SK-N-SH (cell line): Measurements from ENCODE around the gene CAMK1. TPM values are rescaled to one million over a fixed set of nuclear protein-coding genes. Genes with fewer than 3 reads are reported as not detected.

Experiments
- CTCF ChIA-PET: fragments of 300-600, 350-600 bp; formaldehyde crosslinking; extraction: SDS; loops from one replicate; lab custom pipeline; 2021; lab: Yijun Ruan, JAX
- POLR2A ChIA-PET: fragments of 350-600 bp; sonication (Branson Sonifier 250); formaldehyde crosslinking; extraction: SDS; loops from one replicate; lab custom pipeline; 2020; ENCODE audit warnings: antibody characterized with exemption, inconsistent platforms; lab: Yijun Ruan, JAX
- DNase-seq: peaks from one replicate; pipeline ENCODE4 v3.0.0; 2012
- H2AFZ ChIP-seq: fragments of 200-600 bp; sonication (generic); 2 replicates; pipeline ENCODE4 v1.8.1; 2016; ENCODE audit warnings: antibody characterized with exemption, mild to moderate bottlenecking, low read depth
- H3F3A ChIP-seq: fragments of 200-600 bp; sonication (generic); replicated peaks from 2 replicates; pipeline ENCODE3; 2016; ENCODE audit warnings: antibody characterized with exemption, mild to moderate bottlenecking; ENCODE audit not compliant: insufficient read depth
- H3K27ac ChIP-seq, 2 experiments: fragments of 200-500 bp in 1 of 2; fragments of 200-600 bp in 1 of 2; sonication (Bioruptor generic) in 1 of 2; sonication (generic), shearing (Covaris generic) in 1 of 2; 2 replicates each; pipeline versions ENCODE4 v1.5.1 to v1.6.1; 2014 to 2016; ENCODE audit warnings: low read depth in 2 of 2, inconsistent platforms in 1 of 2, low read length in 1 of 2, mild to moderate bottlenecking in 1 of 2, mixed read lengths in 1 of 2
- H3K27me3 ChIP-seq: fragments of 200-600 bp; sonication (generic), shearing (Covaris generic); 2 replicates; pipeline ENCODE4 v1.6.1; 2016; ENCODE audit warnings: mixed run types; ENCODE audit not compliant: insufficient read depth
- H3K36me3 ChIP-seq, 2 experiments: fragments of 200-500 bp in 1 of 2; fragments of 200-600 bp in 1 of 2; sonication (Bioruptor generic) in 1 of 2; sonication (generic) in 1 of 2; replicated peaks in 1 of 2; 2 replicates each; pipeline versions ENCODE3 to v1.5.1; 2014 to 2016; ENCODE audit warnings: low read length in 1 of 2, mild to moderate bottlenecking in 1 of 2; ENCODE audit not compliant: insufficient read depth in 2 of 2, control insufficient read depth in 1 of 2
- H3K4me1 ChIP-seq, 2 experiments: fragments of 200-500 bp in 1 of 2; fragments of 200-600 bp in 1 of 2; sonication (Bioruptor generic) in 1 of 2; sonication (generic), shearing (Covaris generic) in 1 of 2; 2 replicates each; pipeline versions ENCODE4 v1.5.1 to v1.6.1; 2014 to 2016; ENCODE audit warnings: low read depth in 1 of 2, low read length in 1 of 2, mixed run types in 1 of 2; ENCODE audit not compliant: insufficient read depth in 2 of 2, control insufficient read depth in 1 of 2
- H3K4me2 ChIP-seq: fragments of 200-600 bp; sonication (generic), shearing (Covaris generic); 2 replicates; pipeline ENCODE4 v1.6.1; 2017; ENCODE audit warnings: mixed run types
- H3K4me3 ChIP-seq, 2 experiments: fragments of 200-500 bp in 1 of 2; fragments of 200-600 bp in 1 of 2; sonication (Bioruptor generic) in 1 of 2; sonication (generic), shearing (Covaris generic) in 1 of 2; 2 replicates each; pipeline versions ENCODE4 v1.5.1 to v1.8.1; 2014 to 2016; ENCODE audit warnings: low read depth in 2 of 2, inconsistent platforms in 1 of 2, low read length in 1 of 2, mild to moderate bottlenecking in 1 of 2, mixed read lengths in 1 of 2, moderate library complexity in 1 of 2
- H3K79me2 ChIP-seq: fragments of 200-600 bp; sonication (generic); 2 replicates; pipeline ENCODE4 v1.8.1; 2017; ENCODE audit warnings: mild to moderate bottlenecking; ENCODE audit not compliant: insufficient read depth
- H3K9ac ChIP-seq: fragments of 200-600 bp; sonication (generic); 2 replicates; pipeline ENCODE4 v1.6.1; 2017; ENCODE audit warnings: mixed run types
- H3K9me2 ChIP-seq: fragments of 200-600 bp; sonication (generic); 2 replicates; pipeline ENCODE4 v1.6.1; 2017; ENCODE audit warnings: mixed run types
- H3K9me3 ChIP-seq: fragments of 200-600 bp; sonication (generic); 2 replicates; pipeline ENCODE4 v1.6.1; 2017; ENCODE audit warnings: mixed run types, mild to moderate bottlenecking, moderate library complexity
- H4K20me1 ChIP-seq: fragments of 200-600 bp; sonication (generic); 2 replicates; pipeline ENCODE4 v1.6.1; 2017; ENCODE audit warnings: mild to moderate bottlenecking, mixed run types; ENCODE audit not compliant: insufficient read depth
- ELF1 ChIP-seq: IDR thresholded peaks from 2 replicates; pipeline ENCODE4 v1.4.0; 2012
- EP300 ChIP-seq, 2 experiments: IDR thresholded peaks; 2 replicates each; pipeline versions ENCODE4 v1.4.0 to v1.6.1; 2012; ENCODE audit warnings: borderline replicate concordance in 1 of 2, low read depth in 1 of 2, low read length in 1 of 2
- EZH2phosphoT487 ChIP-seq: fragments of 200-600 bp; sonication (generic); IDR thresholded peaks from 2 replicates; pipeline ENCODE4 v1.6.1; 2017; ENCODE audit warnings: low read depth, mixed run types, mild to moderate bottlenecking, antibody characterized with exemption, moderate library complexity, borderline replicate concordance
- FOSL2 ChIP-seq: IDR thresholded peaks from 2 replicates; pipeline ENCODE4 v1.4.0; 2012; ENCODE audit warnings: low read depth, mild to moderate bottlenecking, moderate library complexity, borderline replicate concordance
- FOXM1 ChIP-seq: IDR thresholded peaks from 2 replicates; pipeline ENCODE4 v1.4.0; 2012; ENCODE audit warnings: low read depth, mild to moderate bottlenecking
- GATA2 ChIP-seq: sonication (generic); formaldehyde crosslinking; IDR thresholded peaks from 2 replicates; pipeline ENCODE4 v1.5.0; 2020; ENCODE audit warnings: mild to moderate bottlenecking, missing genetic modification reagents
- JUND ChIP-seq: IDR thresholded peaks from 2 replicates; pipeline ENCODE4 v1.4.0; 2012
- NFIC ChIP-seq: IDR thresholded peaks from 2 replicates; pipeline ENCODE4 v1.4.0; 2012; ENCODE audit warnings: borderline replicate concordance
- NRF1 ChIP-seq: IDR thresholded peaks from 2 replicates; pipeline ENCODE4 v1.6.1; 2012; ENCODE audit warnings: low read depth, mild to moderate bottlenecking, low read length
- RCOR1 ChIP-seq: fragments of 150-350 bp; IDR thresholded peaks from 2 replicates; pipeline ENCODE4 v1.6.1; 2017; ENCODE audit warnings: antibody characterized with exemption, low read length
- SMC3 ChIP-seq: IDR thresholded peaks from 2 replicates; pipeline ENCODE4 v1.6.1; 2012; ENCODE audit warnings: low read depth, low read length, improper control_type of control experiment
- USF1 ChIP-seq: IDR thresholded peaks from 2 replicates; pipeline ENCODE4 v1.4.0; 2012; ENCODE audit warnings: low read depth, borderline replicate concordance
- WGBS: methylation state at CpG from one replicate; pipeline ENCODE4 v1.1.6; 2017; ENCODE audit warnings: low lambda C conversion rate; 5-methylcytosine and 5-hydroxymethylcytosine counted together
- polyA plus RNA-seq, 3 experiments: library from polyadenylated mRNA; depleted of rRNA; stranded (reverse); fragments of >200 nt; gene quantifications; 2 replicates each; pipeline ENCODE4 v1.2.3, GENCODE V29; 2012
- TF ChIP-seq, protein P1 (sequence below): IDR thresholded peaks from 2 replicates; pipeline ENCODE4 v1.4.0; 2012; ENCODE audit warnings: low read depth, borderline replicate concordance
- TF ChIP-seq, protein P2 (sequence below): IDR thresholded peaks from 2 replicates; pipeline ENCODE4; 2012
- TF ChIP-seq, protein P3 (sequence below): fragments of 150-350 bp; IDR thresholded peaks from 2 replicates; pipeline ENCODE4 v1.6.1; 2016; ENCODE audit warnings: mild to moderate bottlenecking, low read depth, low read length

Gene CAMK1
- polyA plus RNA-seq, 1 of the 3 experiments (the other 2 are of a cell fraction): 47.1 TPM

- CTCF ChIA-PET: interaction anchor here (1.0 to 1.1 kb wide), 2 partner anchors 9 to 10 kb away, joined by 3 read pairs; no protein-coding TSS in a partner anchor
- H3K9me2 ChIP-seq: no peaks in the 10 kb centered on the region
These were observed 21.4 kb upstream of the CAMK1 start for GRCh38 chr3:9791127-9791526.

More at GRCh38 chr3:9791127-9791526, 21.4 kb upstream of the CAMK1 start:
- TF ChIP-seq GATA2 (no peak), EZH2phosphoT487 (no peak), FOXM1 (no peak), RCOR1 (no peak), ELF1 (no peak), SMC3 (no peak), USF1 (no peak), NRF1 (no peak), JUND (no peak), FOSL2 (no peak), NFIC (no peak), EP300 (IDR thresholded peaks at IDR 0.05; ENCODE audit: borderline replicate concordance in 1 of 2, low read depth in 1 of 2, low read length in 1 of 2) (no peak)
- TF ChIP-seq, protein P1, sequence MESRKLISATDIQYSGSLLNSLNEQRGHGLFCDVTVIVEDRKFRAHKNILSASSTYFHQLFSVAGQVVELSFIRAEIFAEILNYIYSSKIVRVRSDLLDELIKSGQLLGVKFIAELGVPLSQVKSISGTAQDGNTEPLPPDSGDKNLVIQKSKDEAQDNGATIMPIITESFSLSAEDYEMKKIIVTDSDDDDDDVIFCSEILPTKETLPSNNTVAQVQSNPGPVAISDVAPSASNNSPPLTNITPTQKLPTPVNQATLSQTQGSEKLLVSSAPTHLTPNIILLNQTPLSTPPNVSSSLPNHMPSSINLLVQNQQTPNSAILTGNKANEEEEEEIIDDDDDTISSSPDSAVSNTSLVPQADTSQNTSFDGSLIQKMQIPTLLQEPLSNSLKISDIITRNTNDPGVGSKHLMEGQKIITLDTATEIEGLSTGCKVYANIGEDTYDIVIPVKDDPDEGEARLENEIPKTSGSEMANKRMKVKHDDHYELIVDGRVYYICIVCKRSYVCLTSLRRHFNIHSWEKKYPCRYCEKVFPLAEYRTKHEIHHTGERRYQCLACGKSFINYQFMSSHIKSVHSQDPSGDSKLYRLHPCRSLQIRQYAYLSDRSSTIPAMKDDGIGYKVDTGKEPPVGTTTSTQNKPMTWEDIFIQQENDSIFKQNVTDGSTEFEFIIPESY: no peak
- TF ChIP-seq, protein P2, sequence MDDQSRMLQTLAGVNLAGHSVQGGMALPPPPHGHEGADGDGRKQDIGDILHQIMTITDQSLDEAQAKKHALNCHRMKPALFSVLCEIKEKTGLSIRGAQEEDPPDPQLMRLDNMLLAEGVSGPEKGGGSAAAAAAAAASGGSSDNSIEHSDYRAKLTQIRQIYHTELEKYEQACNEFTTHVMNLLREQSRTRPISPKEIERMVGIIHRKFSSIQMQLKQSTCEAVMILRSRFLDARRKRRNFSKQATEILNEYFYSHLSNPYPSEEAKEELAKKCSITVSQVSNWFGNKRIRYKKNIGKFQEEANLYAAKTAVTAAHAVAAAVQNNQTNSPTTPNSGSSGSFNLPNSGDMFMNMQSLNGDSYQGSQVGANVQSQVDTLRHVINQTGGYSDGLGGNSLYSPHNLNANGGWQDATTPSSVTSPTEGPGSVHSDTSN: no peak
- TF ChIP-seq, protein P3, sequence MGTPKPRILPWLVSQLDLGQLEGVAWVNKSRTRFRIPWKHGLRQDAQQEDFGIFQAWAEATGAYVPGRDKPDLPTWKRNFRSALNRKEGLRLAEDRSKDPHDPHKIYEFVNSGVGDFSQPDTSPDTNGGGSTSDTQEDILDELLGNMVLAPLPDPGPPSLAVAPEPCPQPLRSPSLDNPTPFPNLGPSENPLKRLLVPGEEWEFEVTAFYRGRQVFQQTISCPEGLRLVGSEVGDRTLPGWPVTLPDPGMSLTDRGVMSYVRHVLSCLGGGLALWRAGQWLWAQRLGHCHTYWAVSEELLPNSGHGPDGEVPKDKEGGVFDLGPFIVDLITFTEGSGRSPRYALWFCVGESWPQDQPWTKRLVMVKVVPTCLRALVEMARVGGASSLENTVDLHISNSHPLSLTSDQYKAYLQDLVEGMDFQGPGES: no peak
- H3F3A ChIP-seq: no peaks in the 10 kb centered on the region
- POLR2A ChIA-PET: interaction anchor here (0.6 to 0.7 kb wide), 2 partner anchors 22 to 27 kb away, joined by 3 to 4 read pairs; no protein-coding TSS in a partner anchor
- DNase-seq: no peak
- H3K79me2 ChIP-seq: peaks cover 54% of the 10 kb centered on the region
- H3K9ac ChIP-seq: peak overlapping the region; percentile 98; the same call in 1 of the 2 replicates
- no peaks in the 10 kb centered on the region for H3K9me3 ChIP-seq
- H3K4me1 ChIP-seq: peaks cover 10 to 13% of the 10 kb centered on the region in 2 experiments; a peak in 1 of 4 replicates
- H3K27me3 ChIP-seq: no peaks in the 10 kb centered on the region
- no peak overlapping the region for H2AFZ ChIP-seq
- peaks cover 4% of the 10 kb centered on the region; the same call in 1 of the 2 replicates for H4K20me1 ChIP-seq
- H3K4me3 ChIP-seq: peak overlapping the region; percentile 82 to 96; a peak in 3 of 4 replicates
- peak overlapping the region; percentile 83 for H3K4me2 ChIP-seq
- 81% methylated on average over 4 of the region's 11 CpGs for WGBS
- no peak overlapping the region for H3K27ac ChIP-seq
- H3K36me3 ChIP-seq: peaks cover 43 to 44% of the 10 kb centered on the region in 2 experiments
